Renal cortex interstitium (tissue), 11 donors: Measurements from ENCODE around the gene ELL. TPM values are rescaled to one million over a fixed set of nuclear protein-coding genes. Genes with fewer than 3 reads are reported as not detected.
"Not testable (repeated sequence)": the region's sequence is repeated elsewhere in the genome, so short reads cannot be mapped to it uniquely, and the experiment has no call there.

ENCODE experiments used
- DNase-seq, 11 donors: peaks; one replicate each; pipeline ENCODE4 v3.0.0-alpha.2; 2013; ENCODE audit warnings: low read depth in 9 of 11, low spot score in 4 of 11; ENCODE audit errors: extremely low read depth in 1 of 11
- polyA plus RNA-seq, 3 donors: library from polyadenylated mRNA; unstranded; fragments of 120-200 nt; gene quantifications; one replicate each; pipeline ENCODE4 v1.2.1, GENCODE V29; 2013; ENCODE audit not compliant: insufficient read length in 3 of 3

ELL gene
- polyA plus RNA-seq, 3 donors = 8.4 to 13.3 (median 10.6) TPM

- DNase-seq = no peak
Observed at GRCh38 chr19:18423258-18424020, 98.4 kb downstream of the ELL start.

- no peak for DNase-seq
Observed at GRCh38 chr19:18422530-18423191, 99.2 kb downstream of the ELL start.

- no peak for DNase-seq
Observed at GRCh38 chr19:18421371-18421959, 100.4 kb downstream of the ELL start.

GRCh38 chr19:18420930-18421329 is 100.9 kb downstream of the ELL start:
- DNase-seq = no peak

- no peak for DNase-seq
Observed at GRCh38 chr19:18419699-18420460, 102.0 kb downstream of the ELL start.

- DNase-seq = no peak
Observed at GRCh38 chr19:18419195-18419698, 102.6 kb downstream of the ELL start, which contains the start of gene SSBP4. TSS of gene SSBP4 (plus strand) at chr19:18419398. CDS start at chr19:18419649, 251 bp downstream.

- no peak for DNase-seq
Observed at GRCh38 chr19:18418483-18419194, 103.2 kb downstream of the ELL start.

- no peak for DNase-seq
Observed at GRCh38 chr19:18418029-18418482, 103.8 kb downstream of the ELL start.

- peak in 2 of 11 donors; percentile 81 to 88 for DNase-seq
Observed at GRCh38 chr19:18417250-18418028, 104.4 kb downstream of the ELL start.

GRCh38 chr19:18416778-18417249 is 105.1 kb downstream of the ELL start:
- peak in 8 of 11 donors; percentile 85 to 94 (median 92) for DNase-seq

GRCh38 chr19:18415178-18415867 is 106.5 kb downstream of the ELL start:
- peak in 3 of 11 donors; percentile 86 to 88 (median 87) for DNase-seq

- no peak for DNase-seq
Observed at GRCh38 chr19:18414504-18415177, 107.2 kb downstream of the ELL start.

GRCh38 chr19:18412610-18413239 is 109.1 kb downstream of the ELL start:
- DNase-seq = no peak

GRCh38 chr19:18408053-18408476 is 113.8 kb downstream of the ELL start:
- no peak for DNase-seq

- no peak for DNase-seq
Observed at GRCh38 chr19:18406749-18407148, 115.1 kb downstream of the ELL start.

- DNase-seq = not testable (repeated sequence)
Observed at GRCh38 chr19:18405754-18406153, 116.1 kb downstream of the ELL start.
